WTC11 (cell line): Measurements from ENCODE around the gene SNRPD2. TPM values are rescaled to one million over a fixed set of nuclear protein-coding genes. Genes with fewer than 3 reads are reported as not detected.

ENCODE experiments used
- ATAC-seq: fragments of 200-7000 bp; cut with Tn5 transposase; 2 replicates; pipeline ENCODE4 v1.10.0; 2021; ENCODE audit warnings: mild to moderate bottlenecking, moderate library complexity
- CTCF ChIA-PET: fragments of 300-600 bp; sonication (Branson Sonifier 250); formaldehyde crosslinking; loops from one replicate; lab custom pipeline; 2021; ENCODE audit warnings: antibody characterized with exemption; lab: Charles Lee
- POLR2A ChIA-PET: fragments of 350-600 bp; sonication (Branson Sonifier 250); formaldehyde crosslinking; loops from one replicate; lab custom pipeline; 2021; ENCODE audit warnings: antibody characterized with exemption; lab: Charles Lee
- DNase-seq: peaks from one replicate; pipeline ENCODE4 v3.0.0; 2021; ENCODE audit warnings: low spot score
- H3K27ac Mint-ChIP-seq: 2 replicates; pipeline ENCODE4 v1.8.0; 2021; ENCODE audit warnings: mixed read lengths
- H3K27me3 Mint-ChIP-seq: 2 replicates; pipeline ENCODE4 v1.8.0; 2021; ENCODE audit warnings: low read depth, mild to moderate bottlenecking, moderate library complexity, mixed read lengths
- H3K36me3 Mint-ChIP-seq: 2 replicates; pipeline ENCODE4 v1.8.0; 2021; ENCODE audit warnings: mixed read lengths
- H3K4me1 Mint-ChIP-seq: 2 replicates; pipeline ENCODE4 v1.8.0; 2022; ENCODE audit warnings: mixed read lengths
- H3K4me3 Mint-ChIP-seq: 2 replicates; pipeline ENCODE4 v1.8.0; 2021; ENCODE audit warnings: mild to moderate bottlenecking, moderate library complexity, mixed read lengths
- H3K9me3 Mint-ChIP-seq: 2 replicates; pipeline ENCODE4 v1.8.0; 2021; ENCODE audit warnings: mixed read lengths
- CREB1 ChIP-seq: sonication (generic); formaldehyde crosslinking; IDR thresholded peaks from 2 replicates; pipeline ENCODE4 v1.8.0; 2023; ENCODE audit warnings: mild to moderate bottlenecking, missing genetic modification reagents
- ETV6 ChIP-seq: sonication (generic); formaldehyde crosslinking; IDR thresholded peaks from 2 replicates; pipeline ENCODE4 v1.8.1; 2022; ENCODE audit warnings: mild to moderate bottlenecking, missing genetic modification reagents
- FOXK1 ChIP-seq: sonication (generic); formaldehyde crosslinking; IDR thresholded peaks from 2 replicates; pipeline ENCODE4 v1.8.0; 2022; ENCODE audit warnings: mild to moderate bottlenecking, moderate library complexity, missing genetic modification reagents
- FOXP1 ChIP-seq: sonication (generic); formaldehyde crosslinking; IDR thresholded peaks from 2 replicates; pipeline ENCODE4 v1.8.0; 2022; ENCODE audit warnings: missing genetic modification reagents, mild to moderate bottlenecking, moderate library complexity, borderline replicate concordance
- GRHL2 ChIP-seq: fragments of 250-450 bp; sonication (Bioruptor Pico); IDR thresholded peaks from 2 replicates; pipeline ENCODE4 v1.8.0; 2022; ENCODE audit warnings: mild to moderate bottlenecking, moderate library complexity; ENCODE audit not compliant: insufficient replicate concordance, severe bottlenecking
- GTF2I ChIP-seq: fragments of 250-450 bp; sonication (Bioruptor Pico); conservative IDR thresholded peaks from 2 replicates; pipeline ENCODE4 v1.4.0; 2021; ENCODE audit warnings: mild to moderate bottlenecking
- IRF2 ChIP-seq: sonication (generic); formaldehyde crosslinking; IDR thresholded peaks from 2 replicates; pipeline ENCODE4 v1.8.0; 2022; ENCODE audit warnings: low read depth, missing genetic modification reagents, borderline replicate concordance
- JUN ChIP-seq: sonication (generic); formaldehyde crosslinking; IDR thresholded peaks from 2 replicates; pipeline ENCODE4 v1.8.0; 2023; ENCODE audit warnings: mild to moderate bottlenecking, missing genetic modification reagents
- NFATC4 ChIP-seq: fragments of 250-450 bp; sonication (Bioruptor Pico); IDR thresholded peaks from 2 replicates; pipeline ENCODE4 v1.9.0; 2021; ENCODE audit warnings: mild to moderate bottlenecking
- NR2C2 ChIP-seq: sonication (generic); formaldehyde crosslinking; IDR thresholded peaks from 2 replicates; pipeline ENCODE4 v1.8.0; 2022; ENCODE audit warnings: mild to moderate bottlenecking, missing genetic modification reagents
- OVOL2 ChIP-seq: fragments of 250-450 bp; sonication (Bioruptor Pico); IDR thresholded peaks from 2 replicates; pipeline ENCODE4 v1.9.0; 2021; ENCODE audit warnings: mild to moderate bottlenecking, borderline replicate concordance
- RELA ChIP-seq: sonication (generic); formaldehyde crosslinking; IDR thresholded peaks from 2 replicates; pipeline ENCODE4 v1.8.1; 2022; ENCODE audit warnings: missing genetic modification reagents, mild to moderate bottlenecking, borderline replicate concordance
- SP1 ChIP-seq: sonication (generic); formaldehyde crosslinking; conservative IDR thresholded peaks from 2 replicates; pipeline ENCODE4 v1.8.1; 2022; ENCODE audit warnings: missing genetic modification reagents
- TEAD4 ChIP-seq: sonication (generic); formaldehyde crosslinking; IDR thresholded peaks from 2 replicates; pipeline ENCODE4 v1.8.0; 2022; ENCODE audit warnings: mild to moderate bottlenecking, missing genetic modification reagents
- ZNF263 ChIP-seq: sonication (generic); formaldehyde crosslinking; IDR thresholded peaks from 2 replicates; pipeline ENCODE4 v1.8.1; 2022; ENCODE audit warnings: low read depth, mild to moderate bottlenecking, moderate library complexity, missing genetic modification reagents
- ZNF396 ChIP-seq: fragments of 250-450 bp; sonication (Bioruptor Pico); IDR thresholded peaks from 2 replicates; pipeline ENCODE4 v1.8.0; 2021; ENCODE audit warnings: mild to moderate bottlenecking, moderate library complexity, borderline replicate concordance
- ZNF423 ChIP-seq: fragments of 250-450 bp; sonication (Bioruptor Pico); IDR thresholded peaks from 2 replicates; pipeline ENCODE4 v2.1.2; 2022; ENCODE audit warnings: mild to moderate bottlenecking, moderate library complexity
- ZNF671 ChIP-seq: fragments of 250-450 bp; sonication (Bioruptor Pico); IDR thresholded peaks from 2 replicates; pipeline ENCODE4 v1.8.0; 2021; ENCODE audit warnings: mild to moderate bottlenecking
- total RNA-seq: library from RNA; stranded (reverse); gene quantifications from 3 replicates; pipeline ENCODE4 v1.2.3, GENCODE V29; 2021
- TF ChIP-seq, protein P1 (sequence below): sonication (generic); formaldehyde crosslinking; IDR thresholded peaks from 2 replicates; pipeline ENCODE4 v1.8.1; 2023; ENCODE audit warnings: mild to moderate bottlenecking, missing genetic modification reagents, moderate library complexity
- TF ChIP-seq, protein P2 (sequence below): sonication (generic); formaldehyde crosslinking; conservative IDR thresholded peaks from 2 replicates; pipeline ENCODE4 v1.8.1; 2023; ENCODE audit warnings: mild to moderate bottlenecking, low read depth, missing genetic modification reagents, moderate library complexity
- TF ChIP-seq, protein P3 (sequence below): sonication (generic); formaldehyde crosslinking; IDR thresholded peaks from 2 replicates; pipeline ENCODE4 v1.8.0; 2022; ENCODE audit warnings: mild to moderate bottlenecking, missing genetic modification reagents
- TF ChIP-seq, protein P4 (sequence below): fragments of 250-450 bp; sonication (Bioruptor Pico); IDR thresholded peaks from 2 replicates; pipeline ENCODE4 v1.8.0; 2021; ENCODE audit warnings: mild to moderate bottlenecking
- TF ChIP-seq, protein P5 (sequence below): sonication (generic); formaldehyde crosslinking; IDR thresholded peaks from 2 replicates; pipeline ENCODE4 v1.8.0; 2023; ENCODE audit warnings: missing genetic modification reagents
- TF ChIP-seq, protein P6 (sequence below): sonication (generic); formaldehyde crosslinking; IDR thresholded peaks from 2 replicates; pipeline ENCODE4 v1.8.1; 2022; ENCODE audit warnings: low read depth, missing genetic modification reagents, borderline replicate concordance

Gene SNRPD2
- total RNA-seq, 1 experiment from 2014 or later = 739 TPM

DNA sequence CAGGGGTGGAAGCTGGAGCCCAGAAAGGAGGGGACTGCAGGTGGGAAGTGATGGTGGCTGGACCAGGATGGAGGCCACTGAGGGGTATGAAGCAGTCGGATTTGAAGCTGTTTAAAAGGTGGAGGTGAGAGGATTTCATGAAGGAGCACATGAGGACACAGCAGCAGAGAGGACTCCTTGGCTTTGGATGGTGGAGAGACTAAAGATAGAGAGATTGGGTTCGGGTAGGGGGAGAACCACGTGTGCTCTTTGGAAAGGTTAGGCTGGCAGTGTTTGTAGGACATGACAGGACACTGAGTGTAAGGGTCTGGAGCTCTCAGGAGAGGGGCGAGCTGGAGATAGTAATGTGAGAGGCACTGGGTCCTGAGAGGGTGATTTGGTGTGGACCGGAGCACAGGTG, 8.8 kb downstream of the SNRPD2 start (continued):
- TF ChIP-seq, protein P1, sequence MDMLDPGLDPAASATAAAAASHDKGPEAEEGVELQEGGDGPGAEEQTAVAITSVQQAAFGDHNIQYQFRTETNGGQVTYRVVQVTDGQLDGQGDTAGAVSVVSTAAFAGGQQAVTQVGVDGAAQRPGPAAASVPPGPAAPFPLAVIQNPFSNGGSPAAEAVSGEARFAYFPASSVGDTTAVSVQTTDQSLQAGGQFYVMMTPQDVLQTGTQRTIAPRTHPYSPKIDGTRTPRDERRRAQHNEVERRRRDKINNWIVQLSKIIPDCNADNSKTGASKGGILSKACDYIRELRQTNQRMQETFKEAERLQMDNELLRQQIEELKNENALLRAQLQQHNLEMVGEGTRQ (CRISPR knock-in tag) = no peak
- TF ChIP-seq ZNF671 = no peak
- no peak for TF ChIP-seq ZNF396 (CRISPR knock-in tag)
- TF ChIP-seq, protein P2, sequence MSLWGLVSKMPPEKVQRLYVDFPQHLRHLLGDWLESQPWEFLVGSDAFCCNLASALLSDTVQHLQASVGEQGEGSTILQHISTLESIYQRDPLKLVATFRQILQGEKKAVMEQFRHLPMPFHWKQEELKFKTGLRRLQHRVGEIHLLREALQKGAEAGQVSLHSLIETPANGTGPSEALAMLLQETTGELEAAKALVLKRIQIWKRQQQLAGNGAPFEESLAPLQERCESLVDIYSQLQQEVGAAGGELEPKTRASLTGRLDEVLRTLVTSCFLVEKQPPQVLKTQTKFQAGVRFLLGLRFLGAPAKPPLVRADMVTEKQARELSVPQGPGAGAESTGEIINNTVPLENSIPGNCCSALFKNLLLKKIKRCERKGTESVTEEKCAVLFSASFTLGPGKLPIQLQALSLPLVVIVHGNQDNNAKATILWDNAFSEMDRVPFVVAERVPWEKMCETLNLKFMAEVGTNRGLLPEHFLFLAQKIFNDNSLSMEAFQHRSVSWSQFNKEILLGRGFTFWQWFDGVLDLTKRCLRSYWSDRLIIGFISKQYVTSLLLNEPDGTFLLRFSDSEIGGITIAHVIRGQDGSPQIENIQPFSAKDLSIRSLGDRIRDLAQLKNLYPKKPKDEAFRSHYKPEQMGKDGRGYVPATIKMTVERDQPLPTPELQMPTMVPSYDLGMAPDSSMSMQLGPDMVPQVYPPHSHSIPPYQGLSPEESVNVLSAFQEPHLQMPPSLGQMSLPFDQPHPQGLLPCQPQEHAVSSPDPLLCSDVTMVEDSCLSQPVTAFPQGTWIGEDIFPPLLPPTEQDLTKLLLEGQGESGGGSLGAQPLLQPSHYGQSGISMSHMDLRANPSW (CRISPR knock-in tag) = no peak
- TF ChIP-seq, protein P3, sequence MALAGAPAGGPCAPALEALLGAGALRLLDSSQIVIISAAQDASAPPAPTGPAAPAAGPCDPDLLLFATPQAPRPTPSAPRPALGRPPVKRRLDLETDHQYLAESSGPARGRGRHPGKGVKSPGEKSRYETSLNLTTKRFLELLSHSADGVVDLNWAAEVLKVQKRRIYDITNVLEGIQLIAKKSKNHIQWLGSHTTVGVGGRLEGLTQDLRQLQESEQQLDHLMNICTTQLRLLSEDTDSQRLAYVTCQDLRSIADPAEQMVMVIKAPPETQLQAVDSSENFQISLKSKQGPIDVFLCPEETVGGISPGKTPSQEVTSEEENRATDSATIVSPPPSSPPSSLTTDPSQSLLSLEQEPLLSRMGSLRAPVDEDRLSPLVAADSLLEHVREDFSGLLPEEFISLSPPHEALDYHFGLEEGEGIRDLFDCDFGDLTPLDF (CRISPR knock-in tag) = no peak
- TF ChIP-seq, protein P4, sequence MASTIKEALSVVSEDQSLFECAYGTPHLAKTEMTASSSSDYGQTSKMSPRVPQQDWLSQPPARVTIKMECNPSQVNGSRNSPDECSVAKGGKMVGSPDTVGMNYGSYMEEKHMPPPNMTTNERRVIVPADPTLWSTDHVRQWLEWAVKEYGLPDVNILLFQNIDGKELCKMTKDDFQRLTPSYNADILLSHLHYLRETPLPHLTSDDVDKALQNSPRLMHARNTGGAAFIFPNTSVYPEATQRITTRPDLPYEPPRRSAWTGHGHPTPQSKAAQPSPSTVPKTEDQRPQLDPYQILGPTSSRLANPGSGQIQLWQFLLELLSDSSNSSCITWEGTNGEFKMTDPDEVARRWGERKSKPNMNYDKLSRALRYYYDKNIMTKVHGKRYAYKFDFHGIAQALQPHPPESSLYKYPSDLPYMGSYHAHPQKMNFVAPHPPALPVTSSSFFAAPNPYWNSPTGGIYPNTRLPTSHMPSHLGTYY (CRISPR knock-in tag) = no peak
- no peak for TF ChIP-seq OVOL2 (CRISPR knock-in tag)
- TF ChIP-seq NR2C2 (CRISPR knock-in tag) = no peak
- no peak for TF ChIP-seq FOXP1 (CRISPR knock-in tag)

DNA sequence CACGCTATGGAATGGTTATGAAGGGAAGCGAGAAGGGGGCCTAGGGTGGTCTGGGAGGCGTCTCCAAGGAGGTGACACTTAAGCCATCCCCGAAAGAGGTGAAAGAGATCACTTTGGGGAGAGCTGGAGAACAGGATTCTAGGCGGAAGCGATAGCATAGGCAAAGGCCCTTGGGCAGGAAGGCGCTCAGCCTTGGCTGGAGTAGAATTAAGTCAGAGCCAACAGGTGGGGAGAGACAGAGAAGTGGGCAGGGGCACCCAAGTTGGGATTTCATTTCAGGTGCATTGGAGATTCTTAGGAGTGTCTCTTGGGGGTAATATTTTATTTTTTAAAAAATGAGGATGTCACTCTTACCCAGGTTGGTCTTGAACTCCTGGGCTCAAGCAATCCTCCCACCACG, 9.6 kb downstream of the SNRPD2 start:
- H3K4me3 Mint-ChIP-seq = peak overlapping the region; percentile 65
- POLR2A ChIA-PET = interaction anchor here (0.8 kb wide), 1 partner anchor 10 kb away, joined by 3 read pairs; no protein-coding TSS in a partner anchor
- DNase-seq (no peak), ATAC-seq (no peak)
- peaks cover 12% of the 10 kb centered on the region for H3K4me1 Mint-ChIP-seq
- H3K27ac Mint-ChIP-seq = no peak overlapping the region
- peaks cover 24% of the 10 kb centered on the region for H3K36me3 Mint-ChIP-seq
- peaks cover 33% of the 10 kb centered on the region for H3K27me3 Mint-ChIP-seq
- no peaks in the 10 kb centered on the region for H3K9me3 Mint-ChIP-seq
- CTCF ChIA-PET = interaction anchor here (0.6 to 6.7 kb wide), 14 partner anchors 10 to 287 kb away, joined by 3 to 86 read pairs (median 6); partner anchors contain the start of genes GIPR, QPCTL, SIX5 and SNRPD2
- TF ChIP-seq ETV6 (CRISPR knock-in tag) (no peak), CREB1 (CRISPR knock-in tag) (no peak), JUN (CRISPR knock-in tag) (no peak), RELA (CRISPR knock-in tag) (no peak), GRHL2 (no peak), FOXK1 (CRISPR knock-in tag) (no peak), IRF2 (CRISPR knock-in tag) (no peak), NFATC4 (no peak), TEAD4 (CRISPR knock-in tag) (no peak), ZNF671 (no peak), ZNF263 (CRISPR knock-in tag) (no peak), ZNF423 (CRISPR knock-in tag) (no peak), GTF2I (CRISPR knock-in tag) (no peak), SP1 (CRISPR knock-in tag) (no peak)
- TF ChIP-seq, protein P5, sequence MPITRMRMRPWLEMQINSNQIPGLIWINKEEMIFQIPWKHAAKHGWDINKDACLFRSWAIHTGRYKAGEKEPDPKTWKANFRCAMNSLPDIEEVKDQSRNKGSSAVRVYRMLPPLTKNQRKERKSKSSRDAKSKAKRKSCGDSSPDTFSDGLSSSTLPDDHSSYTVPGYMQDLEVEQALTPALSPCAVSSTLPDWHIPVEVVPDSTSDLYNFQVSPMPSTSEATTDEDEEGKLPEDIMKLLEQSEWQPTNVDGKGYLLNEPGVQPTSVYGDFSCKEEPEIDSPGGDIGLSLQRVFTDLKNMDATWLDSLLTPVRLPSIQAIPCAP (CRISPR knock-in tag) = no peak
- TF ChIP-seq, protein P4 (CRISPR knock-in tag) = no peak
- TF ChIP-seq, protein P6, sequence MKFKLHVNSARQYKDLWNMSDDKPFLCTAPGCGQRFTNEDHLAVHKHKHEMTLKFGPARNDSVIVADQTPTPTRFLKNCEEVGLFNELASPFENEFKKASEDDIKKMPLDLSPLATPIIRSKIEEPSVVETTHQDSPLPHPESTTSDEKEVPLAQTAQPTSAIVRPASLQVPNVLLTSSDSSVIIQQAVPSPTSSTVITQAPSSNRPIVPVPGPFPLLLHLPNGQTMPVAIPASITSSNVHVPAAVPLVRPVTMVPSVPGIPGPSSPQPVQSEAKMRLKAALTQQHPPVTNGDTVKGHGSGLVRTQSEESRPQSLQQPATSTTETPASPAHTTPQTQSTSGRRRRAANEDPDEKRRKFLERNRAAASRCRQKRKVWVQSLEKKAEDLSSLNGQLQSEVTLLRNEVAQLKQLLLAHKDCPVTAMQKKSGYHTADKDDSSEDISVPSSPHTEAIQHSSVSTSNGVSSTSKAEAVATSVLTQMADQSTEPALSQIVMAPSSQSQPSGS (CRISPR knock-in tag) = no peak
- TF ChIP-seq, protein P1 (CRISPR knock-in tag) = no peak
